HL-60 (cell line): ENCODE results near the gene RNMT.

Experiments used
- DNase-seq, 2 experiments: peaks; one replicate each; pipeline ENCODE4 v3.0.0-alpha.2; 2010 to 2020; ENCODE audit warnings: low read depth in 1 of 2, low spot score in 1 of 2
- H3K27ac ChIP-seq: fragments of 250-450 bp; sonication (Bioruptor Pico); replicated peaks from 2 replicates; pipeline ENCODE4 v1.5.1; 2020; ENCODE audit warnings: mild to moderate bottlenecking, moderate library complexity
- H3K27me3 ChIP-seq: fragments of 250-450 bp; sonication (Bioruptor Pico); 2 replicates; pipeline ENCODE4 v1.5.1; 2021; ENCODE audit warnings: mild to moderate bottlenecking, moderate library complexity; ENCODE audit not compliant: insufficient read depth, poor library complexity, severe bottlenecking
- H3K4me3 ChIP-seq: replicated peaks from 2 replicates; pipeline ENCODE4 v1.5.1; 2011; ENCODE audit warnings: mild to moderate bottlenecking, control low read depth, low read length; ENCODE audit not compliant: insufficient read depth
- CTCF ChIP-seq: IDR thresholded peaks from one replicate; pipeline ENCODE4 v1.5.1; 2011; ENCODE audit warnings: low read length, control low read depth, inconsistent platforms; ENCODE audit not compliant: insufficient read depth
- GABPA ChIP-seq: IDR thresholded peaks from 2 replicates; pipeline ENCODE4 v1.6.1; 2012; ENCODE audit warnings: low read depth
- POLR2AphosphoS5 ChIP-seq: IDR thresholded peaks from 2 replicates; pipeline ENCODE4 v1.6.1; 2012; ENCODE audit warnings: low read depth
- REST ChIP-seq: IDR thresholded peaks from 2 replicates; pipeline ENCODE4 v1.6.1; 2012; ENCODE audit warnings: low read depth; ENCODE audit not compliant: insufficient replicate concordance
- SPI1 ChIP-seq: IDR thresholded peaks from 2 replicates; pipeline ENCODE4 v1.6.1; 2012; ENCODE audit warnings: low read depth, mild to moderate bottlenecking, borderline replicate concordance

The RNMT gene

GRCh38 chr18:13810950-13811485, 84.5 kb downstream of the RNMT start:
- Histone ChIP-seq H3K27me3 (peaks cover 4% of the 10 kb centered on the region), H3K4me3 (no peak overlapping the region), H3K27ac (no peak overlapping the region)
- TF ChIP-seq GABPA, result no peak
- no peak for TF ChIP-seq REST
- no peak for DNase-seq

GRCh38 chr18:13811993-13812392, 85.5 kb downstream of the RNMT start:
- TF ChIP-seq CTCF (peak; percentile 3), POLR2AphosphoS5 (no peak), SPI1 (no peak), REST (no peak), GABPA (no peak)
- Histone ChIP-seq H3K27ac (no peak overlapping the region), H3K27me3 (peaks cover 4% of the 10 kb centered on the region), H3K4me3 (no peak overlapping the region)
- DNase-seq, result no peak

GRCh38 chr18:13813271-13813849, 86.9 kb downstream of the RNMT start:
- TF ChIP-seq CTCF (peak; percentile 95), GABPA (no peak)
- Histone ChIP-seq H3K4me3 (no peak overlapping the region), H3K27ac (no peak overlapping the region), H3K27me3 (peaks cover 2% of the 10 kb centered on the region)
- peak; percentile 18 to 54 for DNase-seq
